Thoracic aorta (tissue), 2 donors: ENCODE measurements around the gene ZRANB3. TPM values are rescaled to one million over a fixed set of nuclear protein-coding genes. Genes with fewer than 3 reads are reported as not detected.

Experiments used
- ATAC-seq: fragments of 150-250 bp; one replicate; pipeline ENCODE4 v1.8.0; 2017; ENCODE audit warnings: low read depth; ENCODE audit not compliant: insufficient number of reproducible peaks, low FRiP score
- DNase-seq: peaks from one replicate; pipeline ENCODE4 v3.0.0-alpha.2; 2020; ENCODE audit warnings: low spot score
- H3K27ac ChIP-seq, 2 donors: fragments of 200-600 bp; sonication (generic); 1 replicate in 1 of 2; 2 replicates in 1 of 2; pipeline ENCODE4 v1.5.1; 2016; ENCODE audit warnings: mild to moderate bottlenecking in 2 of 2, moderate library complexity in 2 of 2
- H3K27me3 ChIP-seq: fragments of 200-600 bp; sonication (generic); replicated peaks from 2 replicates; pipeline ENCODE4 v1.6.0; 2016; ENCODE audit warnings: mild to moderate bottlenecking; ENCODE audit not compliant: insufficient read depth
- H3K36me3 ChIP-seq: fragments of 200-600 bp; sonication (generic); one replicate; pipeline ENCODE4 v1.5.1; 2016
- H3K4me1 ChIP-seq, 2 donors: fragments of 200-600 bp; sonication (generic); 1 replicate in 1 of 2; 2 replicates in 1 of 2; pipeline versions ENCODE4 v1.5.1 to v1.6.0; 2016; ENCODE audit warnings: low read depth in 2 of 2, mild to moderate bottlenecking in 1 of 2; ENCODE audit not compliant: control insufficient read depth in 1 of 2
- H3K4me3 ChIP-seq: fragments of 200-600 bp; sonication (generic); 2 replicates; pipeline ENCODE4 v1.5.1; 2016; ENCODE audit warnings: mild to moderate bottlenecking
- H3K9me3 ChIP-seq: fragments of 200-600 bp; sonication (generic); 2 replicates; pipeline ENCODE4 v1.5.1; 2016
- CTCF ChIP-seq: fragments of 200-600 bp; sonication (generic); IDR thresholded peaks from one replicate; pipeline ENCODE4 v1.5.1; 2019; ENCODE audit warnings: antibody characterized with exemption
- total RNA-seq, 2 donors: library from RNA; depleted of rRNA; stranded (reverse); fragments of >200 nt; gene quantifications; one replicate each; pipeline versions ENCODE4 v1.1.0 to v1.2.3, GENCODE V29; 2016

The ZRANB3 gene
- total RNA-seq, 2 donors from 2014 or later: 3.2 to 4.2 TPM

GRCh38 chr2:135187270-135187669 lies 343.7 kb downstream of the ZRANB3 start:
- no peak for TF ChIP-seq CTCF
- Histone ChIP-seq H3K27ac (no peak overlapping the region), H3K9me3 (no peaks in the 10 kb centered on the region), H3K4me1 (no peaks in the 10 kb centered on the region), H3K27me3 (no peaks in the 10 kb centered on the region), H3K36me3 (no peaks in the 10 kb centered on the region), H3K4me3 (no peak overlapping the region)
- DNase-seq (no peak), ATAC-seq (no peak)

GRCh38 chr2:135186054-135186453 lies 345.0 kb downstream of the ZRANB3 start:
- no peaks in the 10 kb centered on the region for H3K36me3 ChIP-seq
- H3K27me3 ChIP-seq: no peaks in the 10 kb centered on the region
- ATAC-seq (no peak), DNase-seq (no peak)
- no peaks in the 10 kb centered on the region for H3K4me1 ChIP-seq
- H3K27ac ChIP-seq: no peak overlapping the region
- no peak for TF ChIP-seq CTCF
- H3K4me3 ChIP-seq: no peak overlapping the region
- no peaks in the 10 kb centered on the region for H3K9me3 ChIP-seq

GRCh38 chr2:135183822-135184221 lies 347.2 kb downstream of the ZRANB3 start:
- Histone ChIP-seq H3K36me3 (no peaks in the 10 kb centered on the region), H3K4me3 (no peak overlapping the region), H3K9me3 (no peaks in the 10 kb centered on the region), H3K27ac (no peak overlapping the region), H3K4me1 (no peaks in the 10 kb centered on the region), H3K27me3 (no peaks in the 10 kb centered on the region)
- no peak for DNase-seq
- ATAC-seq: no peak
- TF ChIP-seq CTCF: no peak

DNA sequence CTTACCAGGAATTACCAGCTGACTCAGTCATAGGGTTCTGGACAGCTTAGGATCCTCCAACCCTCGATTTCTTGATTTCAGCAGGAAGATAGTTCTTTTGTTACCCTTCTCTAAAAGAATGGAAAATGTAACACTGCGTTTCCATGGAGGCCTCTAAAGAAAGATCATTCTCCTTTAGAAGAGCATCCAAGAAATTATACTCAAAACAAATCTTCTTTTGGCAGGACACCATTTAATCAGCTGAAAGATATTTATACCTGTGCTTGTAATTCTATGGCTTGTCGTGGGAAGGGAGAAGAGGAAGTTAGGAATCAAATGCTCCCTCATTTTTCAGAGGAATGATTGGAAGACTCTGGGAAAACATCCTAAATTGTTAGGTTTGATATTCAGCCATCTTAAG lies 348.4 kb downstream of the ZRANB3 start:
- H3K27me3 ChIP-seq: no peaks in the 10 kb centered on the region
- no peaks in the 10 kb centered on the region for H3K4me1 ChIP-seq
- no peak overlapping the region for H3K27ac ChIP-seq
- H3K36me3 ChIP-seq: no peaks in the 10 kb centered on the region
- no peak for TF ChIP-seq CTCF
- no peak for ATAC-seq
- no peak overlapping the region for H3K4me3 ChIP-seq
- no peaks in the 10 kb centered on the region for H3K9me3 ChIP-seq
- no peak for DNase-seq

GRCh38 chr2:135182190-135182589 lies 348.8 kb downstream of the ZRANB3 start:
- ATAC-seq (no peak), DNase-seq (no peak)
- H3K27ac ChIP-seq: no peak overlapping the region
- peaks cover under 1% of the 10 kb centered on the region for H3K36me3 ChIP-seq
- H3K27me3 ChIP-seq: no peaks in the 10 kb centered on the region
- no peak for TF ChIP-seq CTCF
- H3K9me3 ChIP-seq: no peaks in the 10 kb centered on the region
- H3K4me1 ChIP-seq: no peaks in the 10 kb centered on the region
- no peak overlapping the region for H3K4me3 ChIP-seq
